ES-I3 (cell line): ENCODE data around the gene RELL1.

Source experiments
- H3K36me3 ChIP-seq: 2 replicates; pipeline ENCODE4 v1.6.1; 2013; ENCODE audit warnings: mild to moderate bottlenecking, low read length, control low read depth, moderate library complexity; ENCODE audit not compliant: insufficient read depth
- H3K4me1 ChIP-seq: 2 replicates; pipeline ENCODE4 v1.6.1; 2013; ENCODE audit warnings: mild to moderate bottlenecking, control low read depth, low read length; ENCODE audit not compliant: insufficient read depth
- H3K9ac ChIP-seq: 2 replicates; pipeline ENCODE4 v1.6.1; 2013; ENCODE audit warnings: low read depth, mild to moderate bottlenecking, low read length, moderate library complexity
- H3K9me3 ChIP-seq: 2 replicates; pipeline ENCODE4 v1.6.1; 2013; ENCODE audit warnings: mild to moderate bottlenecking, low read length, moderate library complexity; ENCODE audit not compliant: control insufficient read depth, insufficient read depth

The RELL1 gene

GRCh38 chr4:37567836-37568235 is 118.3 kb downstream of the RELL1 start:
- H3K9ac ChIP-seq, result no peak overlapping the region
- H3K36me3 ChIP-seq, result no peaks in the 10 kb centered on the region
- H3K9me3 ChIP-seq, result no peaks in the 10 kb centered on the region
- no peaks in the 10 kb centered on the region for H3K4me1 ChIP-seq

DNA sequence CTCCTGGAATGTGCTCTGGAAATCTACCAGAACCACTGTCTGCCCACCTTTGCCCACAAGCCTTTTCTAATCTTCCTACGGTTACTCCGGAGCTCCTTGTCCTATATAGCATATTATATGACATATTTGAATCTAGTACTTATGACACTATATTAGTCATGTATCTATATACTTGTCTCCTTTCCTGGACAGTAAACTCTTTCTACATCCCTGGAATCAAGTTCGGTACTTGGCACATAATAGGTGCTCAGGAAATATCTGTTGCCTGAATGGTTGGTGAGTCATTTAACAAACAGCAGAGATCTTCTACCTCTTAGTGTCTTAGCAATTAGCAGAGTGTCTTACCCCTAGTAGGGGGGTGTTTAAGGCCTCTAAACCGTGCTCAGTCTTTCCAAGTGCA is 123.6 kb downstream of the RELL1 start:
- Histone ChIP-seq H3K36me3 (no peaks in the 10 kb centered on the region), H3K9ac (no peak overlapping the region), H3K4me1 (no peaks in the 10 kb centered on the region), H3K9me3 (no peaks in the 10 kb centered on the region)

GRCh38 chr4:37561803-37562207 is 124.4 kb downstream of the RELL1 start:
- H3K36me3 ChIP-seq, result no peaks in the 10 kb centered on the region
- no peak overlapping the region for H3K9ac ChIP-seq
- H3K4me1 ChIP-seq, result no peaks in the 10 kb centered on the region
- H3K9me3 ChIP-seq, result no peaks in the 10 kb centered on the region

DNA sequence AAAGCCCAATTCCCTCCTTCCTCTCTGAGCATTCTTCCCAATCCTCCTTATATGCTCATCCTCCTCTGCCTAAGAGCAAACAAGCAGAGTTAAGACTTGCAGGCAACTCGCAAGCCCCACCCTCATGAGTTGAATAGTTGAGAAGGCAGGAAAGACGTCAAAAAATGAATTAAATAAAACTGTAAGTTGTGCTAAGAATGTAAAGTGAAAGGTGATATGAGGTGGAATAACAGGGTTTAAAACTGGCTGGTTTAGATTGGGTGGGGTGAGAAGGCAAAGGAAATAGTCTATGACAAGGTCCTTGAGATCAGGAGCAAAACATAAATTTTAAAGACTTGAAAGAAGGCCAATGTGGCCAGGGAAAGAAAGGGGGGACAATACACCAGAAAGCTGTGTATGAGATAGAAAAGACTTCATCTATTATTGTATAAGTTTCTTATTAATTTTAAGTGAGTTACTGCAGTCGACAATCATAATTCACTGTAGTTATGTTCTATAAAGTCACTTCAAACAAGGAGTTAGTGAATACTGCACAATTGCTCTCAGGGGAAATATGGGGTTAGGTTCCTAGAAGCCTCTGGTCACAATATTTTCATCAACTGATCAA is 124.9 kb downstream of the RELL1 start:
- Histone ChIP-seq H3K9me3 (no peaks in the 10 kb centered on the region), H3K36me3 (no peaks in the 10 kb centered on the region), H3K9ac (no peak overlapping the region), H3K4me1 (no peaks in the 10 kb centered on the region)
